ENCODE measurements around the gene ZRANB3.
"Not testable (repeated sequence)": the region's sequence is repeated elsewhere in the genome, so short reads cannot be mapped to it uniquely, and the experiment has no call there.

The ZRANB3 gene

GRCh38 chr2:135422898-135423297, 108.1 kb downstream of the ZRANB3 start:
- Histone ChIP-seq H3K9ac (ENCODE audit: low read depth, low read length) (no peak overlapping the region), H3K9me3 (replicated peaks; ENCODE audit: low read length) (no peaks in the 10 kb centered on the region), H3K36me3 (ENCODE audit: insufficient read depth, low read length) (no peaks in the 10 kb centered on the region), H3K4me1 (ENCODE audit: control insufficient read depth, insufficient read depth, low read length) (no peaks in the 10 kb centered on the region), H3K4me2 (ENCODE audit: low read length) (no peak overlapping the region), H3K4me3 (ENCODE audit: low read length) (no peak overlapping the region), H3K27me3 (ENCODE audit: control insufficient read depth, insufficient read depth, low read length) (no peaks in the 10 kb centered on the region)

DNA sequence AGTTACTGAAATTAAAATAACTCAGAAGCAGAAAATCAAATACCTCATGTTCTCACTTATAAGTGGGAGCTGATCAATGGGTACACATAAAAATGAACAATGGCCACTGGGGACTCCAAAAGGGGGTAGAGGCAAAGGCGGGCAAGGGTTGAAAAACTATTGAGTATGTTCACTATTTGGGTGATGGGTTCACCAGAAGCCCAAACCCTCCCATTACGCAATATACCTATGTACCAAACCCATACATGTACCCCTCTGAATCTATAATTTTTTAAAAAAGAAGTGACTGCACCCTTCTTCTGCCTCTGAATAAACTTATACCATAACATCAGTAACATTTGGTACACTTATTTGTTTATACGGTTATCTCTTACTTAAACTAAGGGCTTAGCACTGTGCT, 119.4 kb downstream of the ZRANB3 start:
- no peak overlapping the region for H3K4me2 ChIP-seq (ENCODE audit: low read length)
- H3K9ac ChIP-seq (ENCODE audit: low read depth, low read length): no peak overlapping the region
- H3K9me3 ChIP-seq (replicated peaks; ENCODE audit: low read length): no peaks in the 10 kb centered on the region
- H3K36me3 ChIP-seq (ENCODE audit: insufficient read depth, low read length): no peaks in the 10 kb centered on the region
- H3K4me1 ChIP-seq (ENCODE audit: control insufficient read depth, insufficient read depth, low read length): no peaks in the 10 kb centered on the region
- H3K27me3 ChIP-seq (ENCODE audit: control insufficient read depth, insufficient read depth, low read length): no peaks in the 10 kb centered on the region
- H3K4me3 ChIP-seq (ENCODE audit: low read length): no peak overlapping the region

DNA sequence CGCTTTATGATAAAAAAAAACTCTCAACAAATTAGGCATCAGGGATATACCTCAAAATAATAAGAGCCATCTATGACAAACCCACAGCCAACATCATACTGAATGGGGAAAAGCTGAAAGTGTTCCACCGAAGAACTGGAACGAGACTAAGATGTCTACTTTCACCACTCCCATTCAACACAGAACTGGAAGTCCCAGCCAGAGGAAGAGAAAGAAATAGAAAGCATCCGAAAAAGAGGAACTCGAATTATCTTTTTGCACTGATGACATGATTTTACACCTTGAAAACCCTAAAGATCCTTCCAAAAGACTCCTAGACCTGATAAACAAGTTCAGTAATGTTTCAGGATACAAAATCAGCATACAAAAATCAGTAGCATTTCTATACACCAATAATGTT, 121.6 kb downstream of the ZRANB3 start:
- Histone ChIP-seq H3K4me3 (ENCODE audit: low read length) (no peak overlapping the region), H3K9me3 (replicated peaks; ENCODE audit: low read length) (no peaks in the 10 kb centered on the region), H3K9ac (ENCODE audit: low read depth, low read length) (no peak overlapping the region), H3K4me1 (ENCODE audit: control insufficient read depth, insufficient read depth, low read length) (no peaks in the 10 kb centered on the region), H3K4me2 (ENCODE audit: low read length) (no peak overlapping the region), H3K27me3 (ENCODE audit: control insufficient read depth, insufficient read depth, low read length) (no peaks in the 10 kb centered on the region), H3K36me3 (ENCODE audit: insufficient read depth, low read length) (no peaks in the 10 kb centered on the region)

DNA sequence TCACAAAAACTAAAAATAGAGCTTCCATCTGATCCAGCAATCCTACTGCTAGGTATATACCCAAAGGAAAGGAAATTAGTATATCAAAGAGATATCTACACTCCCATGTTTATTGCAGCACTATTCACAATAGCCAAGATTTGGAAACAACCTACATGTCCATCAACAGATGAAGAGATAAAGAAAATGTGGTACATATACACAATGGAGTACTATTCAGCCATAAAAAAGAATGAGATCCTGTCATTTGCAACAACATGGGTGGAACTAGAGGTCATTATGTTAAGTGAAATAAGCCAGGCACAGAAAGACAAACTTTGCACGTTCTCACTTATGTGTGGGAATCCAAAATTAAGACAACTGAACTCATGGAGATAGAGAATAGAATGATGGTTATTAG, 134.8 kb downstream of the ZRANB3 start:
- H3K27me3 ChIP-seq (ENCODE audit: control insufficient read depth, insufficient read depth, low read length); H3K9me3 ChIP-seq (replicated peaks; ENCODE audit: low read length); H3K9ac ChIP-seq (ENCODE audit: low read depth, low read length); H3K4me2 ChIP-seq (ENCODE audit: low read length); H3K4me3 ChIP-seq (ENCODE audit: low read length); H3K4me1 ChIP-seq (ENCODE audit: control insufficient read depth, insufficient read depth, low read length); H3K36me3 ChIP-seq (ENCODE audit: insufficient read depth, low read length): not testable (repeated sequence)

GRCh38 chr2:135386993-135387392, 144.0 kb downstream of the ZRANB3 start:
- no peaks in the 10 kb centered on the region for H3K9me3 ChIP-seq (replicated peaks; ENCODE audit: low read length)
- H3K4me3 ChIP-seq (ENCODE audit: low read length): no peak overlapping the region
- no peaks in the 10 kb centered on the region for H3K36me3 ChIP-seq (ENCODE audit: insufficient read depth, low read length)
- H3K27me3 ChIP-seq (ENCODE audit: control insufficient read depth, insufficient read depth, low read length): no peaks in the 10 kb centered on the region
- no peak overlapping the region for H3K9ac ChIP-seq (ENCODE audit: low read depth, low read length)
- H3K4me1 ChIP-seq (ENCODE audit: control insufficient read depth, insufficient read depth, low read length): no peaks in the 10 kb centered on the region
- no peak overlapping the region for H3K4me2 ChIP-seq (ENCODE audit: low read length)

GRCh38 chr2:135378591-135378990, 152.4 kb downstream of the ZRANB3 start:
- H3K9ac ChIP-seq (ENCODE audit: low read depth, low read length): no peak overlapping the region
- no peaks in the 10 kb centered on the region for H3K4me1 ChIP-seq (ENCODE audit: control insufficient read depth, insufficient read depth, low read length)
- H3K27me3 ChIP-seq (ENCODE audit: control insufficient read depth, insufficient read depth, low read length): no peaks in the 10 kb centered on the region
- H3K9me3 ChIP-seq (replicated peaks; ENCODE audit: low read length): no peaks in the 10 kb centered on the region
- no peak overlapping the region for H3K4me2 ChIP-seq (ENCODE audit: low read length)
- no peaks in the 10 kb centered on the region for H3K36me3 ChIP-seq (ENCODE audit: insufficient read depth, low read length)
- H3K4me3 ChIP-seq (ENCODE audit: low read length): no peak overlapping the region

DNA sequence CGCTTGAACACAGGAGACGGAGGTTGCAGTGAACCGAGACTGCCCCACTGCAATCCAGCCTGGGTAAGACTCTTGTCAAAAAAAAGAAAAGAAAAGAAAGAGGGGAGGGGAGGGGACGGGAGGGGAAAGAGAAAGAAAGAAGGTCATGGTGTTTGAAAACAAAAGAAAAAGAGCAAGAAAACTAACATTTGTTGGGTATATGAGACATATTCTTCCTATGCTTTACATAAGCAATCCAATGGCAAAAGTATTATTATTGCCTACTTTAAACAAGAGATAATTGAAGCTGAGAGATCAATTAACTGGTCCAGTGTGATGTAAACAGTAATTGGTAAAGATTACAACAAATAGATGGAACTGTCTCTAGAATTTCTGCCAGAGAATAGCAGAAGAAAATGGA, 157.3 kb downstream of the ZRANB3 start:
- Histone ChIP-seq H3K27me3 (ENCODE audit: control insufficient read depth, insufficient read depth, low read length) (no peaks in the 10 kb centered on the region), H3K4me2 (ENCODE audit: low read length) (no peak overlapping the region)

GRCh38 chr2:135349941-135350340, 181.1 kb downstream of the ZRANB3 start:
- no peak overlapping the region for H3K4me3 ChIP-seq (ENCODE audit: low read length)
- H3K4me1 ChIP-seq (ENCODE audit: control insufficient read depth, insufficient read depth, low read length): no peaks in the 10 kb centered on the region
- no peaks in the 10 kb centered on the region for H3K27me3 ChIP-seq (ENCODE audit: control insufficient read depth, insufficient read depth, low read length)
- H3K36me3 ChIP-seq (ENCODE audit: insufficient read depth, low read length): no peaks in the 10 kb centered on the region
- no peaks in the 10 kb centered on the region for H3K9me3 ChIP-seq (replicated peaks; ENCODE audit: low read length)
- H3K4me2 ChIP-seq (ENCODE audit: low read length): no peak overlapping the region
- H3K9ac ChIP-seq (ENCODE audit: low read depth, low read length): no peak overlapping the region

More for the DNA sequence above, 157.3 kb downstream of the ZRANB3 start:
- no peaks in the 10 kb centered on the region for H3K9me3 ChIP-seq (replicated peaks; ENCODE audit: low read length)
- H3K4me3 ChIP-seq (ENCODE audit: low read length): no peak overlapping the region
- no peaks in the 10 kb centered on the region for H3K4me1 ChIP-seq (ENCODE audit: control insufficient read depth, insufficient read depth, low read length)
- no peak overlapping the region for H3K9ac ChIP-seq (ENCODE audit: low read depth, low read length)
- H3K36me3 ChIP-seq (ENCODE audit: insufficient read depth, low read length): no peaks in the 10 kb centered on the region

DNA sequence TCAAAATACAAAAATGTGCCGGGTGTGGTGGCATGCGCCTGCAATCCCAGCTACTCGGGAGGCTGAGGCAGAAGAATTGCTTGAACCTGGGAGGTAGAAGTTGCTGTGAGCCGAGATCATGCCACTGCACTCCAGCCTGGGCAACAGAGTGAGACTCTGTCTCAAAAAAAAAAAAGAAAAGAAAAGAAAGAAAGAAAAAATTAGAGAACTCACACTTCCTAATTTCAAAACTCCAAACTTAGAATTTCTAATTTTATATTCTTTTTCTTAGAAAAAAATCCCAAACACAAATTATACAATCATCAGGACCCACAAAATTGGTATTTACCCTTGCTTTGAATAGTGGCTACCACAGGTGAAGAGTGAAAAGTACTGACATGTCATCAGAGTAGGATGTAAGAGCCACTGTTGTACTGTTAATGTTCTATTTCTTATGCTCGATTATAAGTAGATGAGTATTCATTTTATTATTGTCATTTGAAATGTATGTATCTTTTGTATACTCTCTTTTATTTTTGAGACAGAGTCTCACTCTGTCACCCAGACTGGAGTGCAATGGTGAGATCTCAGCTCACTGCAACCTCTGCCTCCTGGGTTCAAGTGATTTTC, 182.8 kb downstream of the ZRANB3 start:
- not testable (repeated sequence) for H3K4me2 ChIP-seq (ENCODE audit: low read length); H3K27me3 ChIP-seq (ENCODE audit: control insufficient read depth, insufficient read depth, low read length); H3K9me3 ChIP-seq (replicated peaks; ENCODE audit: low read length); H3K9ac ChIP-seq (ENCODE audit: low read depth, low read length); H3K4me1 ChIP-seq (ENCODE audit: control insufficient read depth, insufficient read depth, low read length); H3K36me3 ChIP-seq (ENCODE audit: insufficient read depth, low read length); H3K4me3 ChIP-seq (ENCODE audit: low read length)

DNA sequence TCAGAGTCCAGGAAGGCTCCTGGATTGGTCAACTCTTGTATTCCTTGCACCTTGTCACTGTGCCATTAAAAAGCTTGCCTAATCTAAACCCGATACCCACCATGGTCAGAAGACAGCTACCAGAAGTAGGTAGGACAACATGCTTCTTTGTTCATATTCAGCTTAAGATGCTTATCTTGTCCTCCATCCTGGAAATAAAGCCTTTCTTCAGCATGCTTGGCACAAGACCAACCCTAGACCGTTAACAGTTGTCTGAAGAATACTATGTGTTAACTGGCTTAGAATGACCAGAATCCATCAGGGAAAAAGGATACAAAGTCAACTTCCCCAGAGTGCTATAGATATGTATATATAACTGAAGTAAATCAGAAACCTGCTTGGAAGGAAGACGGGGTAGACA, 193.9 kb downstream of the ZRANB3 start:
- no peak overlapping the region for H3K4me3 ChIP-seq (ENCODE audit: low read length)
- no peaks in the 10 kb centered on the region for H3K27me3 ChIP-seq (ENCODE audit: control insufficient read depth, insufficient read depth, low read length)
- H3K9me3 ChIP-seq (replicated peaks; ENCODE audit: low read length): no peaks in the 10 kb centered on the region
- H3K9ac ChIP-seq (ENCODE audit: low read depth, low read length): no peak overlapping the region
- H3K4me2 ChIP-seq (ENCODE audit: low read length): no peak overlapping the region
- no peaks in the 10 kb centered on the region for H3K36me3 ChIP-seq (ENCODE audit: insufficient read depth, low read length)
- H3K4me1 ChIP-seq (ENCODE audit: control insufficient read depth, insufficient read depth, low read length): no peaks in the 10 kb centered on the region

- Histone ChIP-seq H3K9me3 (replicated peaks; ENCODE audit: low read length) (no peaks in the 10 kb centered on the region), H3K4me1 (ENCODE audit: control insufficient read depth, insufficient read depth, low read length) (no peaks in the 10 kb centered on the region), H3K4me2 (ENCODE audit: low read length) (no peak overlapping the region), H3K36me3 (ENCODE audit: insufficient read depth, low read length) (no peaks in the 10 kb centered on the region), H3K9ac (ENCODE audit: low read depth, low read length) (no peak overlapping the region), H3K4me3 (ENCODE audit: low read length) (no peak overlapping the region), H3K27me3 (ENCODE audit: control insufficient read depth, insufficient read depth, low read length) (no peaks in the 10 kb centered on the region)
Measured at GRCh38 chr2:135335256-135335655, 195.8 kb downstream of the ZRANB3 start.

DNA sequence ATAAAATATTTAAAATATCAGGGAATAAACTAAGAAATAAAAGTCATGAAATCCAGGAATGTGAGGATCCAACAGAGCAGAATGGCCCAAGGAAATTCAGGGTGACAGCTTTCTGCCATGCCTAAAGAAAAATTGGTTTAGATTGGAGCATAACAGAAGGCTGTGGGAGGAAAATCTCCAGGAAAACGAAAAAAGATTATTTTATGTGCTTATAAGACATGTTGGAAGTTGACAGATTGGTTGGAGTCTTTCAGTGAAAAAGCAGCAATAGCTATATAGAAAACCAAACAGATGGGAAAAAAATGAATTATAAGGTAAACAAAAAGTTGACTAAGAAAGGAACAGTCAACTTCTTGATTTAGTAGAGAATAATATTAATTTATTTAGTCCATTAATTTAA, 203.9 kb downstream of the ZRANB3 start:
- Histone ChIP-seq H3K4me1 (ENCODE audit: control insufficient read depth, insufficient read depth, low read length) (no peaks in the 10 kb centered on the region), H3K4me2 (ENCODE audit: low read length) (no peak overlapping the region), H3K4me3 (ENCODE audit: low read length) (no peak overlapping the region), H3K36me3 (ENCODE audit: insufficient read depth, low read length) (no peaks in the 10 kb centered on the region), H3K9me3 (replicated peaks; ENCODE audit: low read length) (no peaks in the 10 kb centered on the region), H3K27me3 (ENCODE audit: control insufficient read depth, insufficient read depth, low read length) (no peaks in the 10 kb centered on the region), H3K9ac (ENCODE audit: low read depth, low read length) (no peak overlapping the region)

All from skeletal muscle satellite cell (primary cell).